Measurements from ENCODE around the gene CLEC1B.

DNA sequence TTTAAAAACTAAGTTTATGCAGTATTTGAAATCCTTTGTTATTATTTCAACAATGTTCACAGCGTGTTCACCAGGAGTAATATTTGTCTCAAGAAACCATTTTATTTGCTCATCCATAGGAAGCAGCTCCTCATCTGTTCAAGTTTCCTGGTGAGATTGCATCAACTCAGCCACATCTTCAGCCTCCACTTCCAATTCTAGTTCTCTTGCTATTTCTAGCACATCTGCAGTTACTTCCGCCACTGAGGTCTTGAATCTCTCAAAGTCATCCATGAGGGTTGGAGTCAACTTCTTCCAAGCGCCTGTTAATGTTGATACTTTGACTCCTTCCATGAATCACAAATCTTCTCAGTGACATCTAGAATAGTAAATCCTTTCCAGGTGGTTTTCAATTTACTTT is 49.6 kb upstream of the CLEC1B start:
- TF ChIP-seq, protein P1, sequence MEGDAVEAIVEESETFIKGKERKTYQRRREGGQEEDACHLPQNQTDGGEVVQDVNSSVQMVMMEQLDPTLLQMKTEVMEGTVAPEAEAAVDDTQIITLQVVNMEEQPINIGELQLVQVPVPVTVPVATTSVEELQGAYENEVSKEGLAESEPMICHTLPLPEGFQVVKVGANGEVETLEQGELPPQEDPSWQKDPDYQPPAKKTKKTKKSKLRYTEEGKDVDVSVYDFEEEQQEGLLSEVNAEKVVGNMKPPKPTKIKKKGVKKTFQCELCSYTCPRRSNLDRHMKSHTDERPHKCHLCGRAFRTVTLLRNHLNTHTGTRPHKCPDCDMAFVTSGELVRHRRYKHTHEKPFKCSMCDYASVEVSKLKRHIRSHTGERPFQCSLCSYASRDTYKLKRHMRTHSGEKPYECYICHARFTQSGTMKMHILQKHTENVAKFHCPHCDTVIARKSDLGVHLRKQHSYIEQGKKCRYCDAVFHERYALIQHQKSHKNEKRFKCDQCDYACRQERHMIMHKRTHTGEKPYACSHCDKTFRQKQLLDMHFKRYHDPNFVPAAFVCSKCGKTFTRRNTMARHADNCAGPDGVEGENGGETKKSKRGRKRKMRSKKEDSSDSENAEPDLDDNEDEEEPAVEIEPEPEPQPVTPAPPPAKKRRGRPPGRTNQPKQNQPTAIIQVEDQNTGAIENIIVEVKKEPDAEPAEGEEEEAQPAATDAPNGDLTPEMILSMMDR (conservative IDR thresholded peaks at IDR 0.05; ENCODE audit: low read length), result no peak
- TF ChIP-seq EZH2phosphoT487 (IDR thresholded peaks at IDR 0.05; ENCODE audit: borderline replicate concordance), result no peak
